GM18907 (cell line): ENCODE data around the gene ZNF197.
"Not testable (repeated sequence)": the region's sequence is repeated elsewhere in the genome, so short reads cannot be mapped to it uniquely, and the experiment has no call there.

ENCODE experiments used
- ATAC-seq: cut with Tn5 transposase; IDR thresholded peaks from one replicate; pipeline ENCODE4 v1.9.1; 2021; ENCODE audit warnings: mild to moderate bottlenecking, moderate library complexity; ENCODE audit not compliant: unreplicated experiment

ZNF197 gene

GRCh38 chr3:44659434-44659833 is 34.6 kb downstream of the ZNF197 start:
- ATAC-seq = no peak

GRCh38 chr3:44661189-44661588 is 36.4 kb downstream of the ZNF197 start:
- no peak for ATAC-seq

GRCh38 chr3:44665173-44665572 is 40.3 kb downstream of the ZNF197 start:
- no peak for ATAC-seq

- ATAC-seq = no peak
Measured at GRCh38 chr3:44666346-44666745, 41.5 kb downstream of the ZNF197 start.

GRCh38 chr3:44669760-44670159 is 44.9 kb downstream of the ZNF197 start:
- no peak for ATAC-seq

- ATAC-seq = not testable (repeated sequence)
Measured at GRCh38 chr3:44673466-44673865, 48.6 kb downstream of the ZNF197 start.

GRCh38 chr3:44674211-44674610 is 49.4 kb downstream of the ZNF197 start:
- ATAC-seq = no peak

- peak; percentile 48 for ATAC-seq
Measured at GRCh38 chr3:44678480-44679116, 53.8 kb downstream of the ZNF197 start.

- ATAC-seq = no peak
Measured at GRCh38 chr3:44680921-44681455, 56.2 kb downstream of the ZNF197 start.

GRCh38 chr3:44682182-44682896 is 57.5 kb downstream of the ZNF197 start:
- no peak for ATAC-seq

GRCh38 chr3:44685128-44685800 is 60.4 kb downstream of the ZNF197 start:
- ATAC-seq = peak; percentile 83

GRCh38 chr3:44687898-44688297 is 63.1 kb downstream of the ZNF197 start:
- ATAC-seq = no peak
